Glutamatergic neuron (in vitro differentiated cells): Measurements from ENCODE around the gene LPCAT4. TPM values are rescaled to one million over a fixed set of nuclear protein-coding genes. Genes with fewer than 3 reads are reported as not detected.
"Not testable (repeated sequence)": the region's sequence is repeated elsewhere in the genome, so short reads cannot be mapped to it uniquely, and the experiment has no call there.

Experiments used
- DNase-seq: peaks from one replicate; pipeline ENCODE4 v3.0.0; 2022
- H3K27ac Mint-ChIP-seq: one replicate; pipeline ENCODE4 v1.8.0; 2020; ENCODE audit warnings: mild to moderate bottlenecking, mixed read lengths, inconsistent platforms; ENCODE audit not compliant: unreplicated experiment
- H3K27me3 Mint-ChIP-seq: one replicate; pipeline ENCODE4 v1.8.0; 2020; ENCODE audit warnings: mild to moderate bottlenecking, moderate library complexity, mixed read lengths, inconsistent platforms; ENCODE audit not compliant: unreplicated experiment
- H3K36me3 Mint-ChIP-seq: one replicate; pipeline ENCODE4 v1.8.0; 2020; ENCODE audit warnings: mild to moderate bottlenecking, mixed read lengths, inconsistent platforms; ENCODE audit not compliant: unreplicated experiment
- H3K4me1 Mint-ChIP-seq: one replicate; pipeline ENCODE4 v1.8.0; 2020; ENCODE audit warnings: mild to moderate bottlenecking, low read depth, mixed read lengths, inconsistent platforms; ENCODE audit not compliant: unreplicated experiment
- H3K4me3 Mint-ChIP-seq: one replicate; pipeline ENCODE4 v1.8.0; 2020; ENCODE audit warnings: mild to moderate bottlenecking, mixed read lengths, inconsistent platforms; ENCODE audit not compliant: unreplicated experiment
- H3K9me3 Mint-ChIP-seq: one replicate; pipeline ENCODE4 v1.8.0; 2020; ENCODE audit warnings: mild to moderate bottlenecking, moderate library complexity, mixed read lengths, inconsistent platforms; ENCODE audit not compliant: unreplicated experiment
- long read RNA-seq: library from polyadenylated mRNA; unstranded; transcript quantifications from one replicate; pipeline ENCODE4 v2.0.0, GENCODE V29; 2020; ENCODE audit not compliant: unreplicated experiment
- total RNA-seq: library from RNA; stranded (reverse); fragmentation: NEBNext Ultra II Directional; extraction: Animal tissue kit (Norgen Biotek cat#: 25700); gene quantifications from one replicate; pipeline ENCODE4 v1.2.1, GENCODE V29; 2021; ENCODE audit not compliant: unreplicated experiment
- TF ChIP-seq, protein P1 (sequence below): fragments of 200-600 bp; sonication (generic); IDR thresholded peaks from one replicate; pipeline ENCODE4 v1.5.0; 2021; ENCODE audit not compliant: partially characterized antibody, unreplicated experiment

Gene LPCAT4, protein sequence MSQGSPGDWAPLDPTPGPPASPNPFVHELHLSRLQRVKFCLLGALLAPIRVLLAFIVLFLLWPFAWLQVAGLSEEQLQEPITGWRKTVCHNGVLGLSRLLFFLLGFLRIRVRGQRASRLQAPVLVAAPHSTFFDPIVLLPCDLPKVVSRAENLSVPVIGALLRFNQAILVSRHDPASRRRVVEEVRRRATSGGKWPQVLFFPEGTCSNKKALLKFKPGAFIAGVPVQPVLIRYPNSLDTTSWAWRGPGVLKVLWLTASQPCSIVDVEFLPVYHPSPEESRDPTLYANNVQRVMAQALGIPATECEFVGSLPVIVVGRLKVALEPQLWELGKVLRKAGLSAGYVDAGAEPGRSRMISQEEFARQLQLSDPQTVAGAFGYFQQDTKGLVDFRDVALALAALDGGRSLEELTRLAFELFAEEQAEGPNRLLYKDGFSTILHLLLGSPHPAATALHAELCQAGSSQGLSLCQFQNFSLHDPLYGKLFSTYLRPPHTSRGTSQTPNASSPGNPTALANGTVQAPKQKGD
- 107 TPM for total RNA-seq
- long read RNA-seq, partial matches to known transcripts, result 0 of 1 reads
- long read RNA-seq, other reads (novel, unspliced or antisense), result 0 of 1 reads

- Mint-ChIP-seq H3K4me1 (peaks cover 8% of the 10 kb centered on the region), H3K27ac (peak within 1 kb of the TSS; percentile 92), H3K9me3 (peaks cover 4% of the 10 kb centered on the region), H3K4me3 (peak within 1 kb of the TSS; percentile 96), H3K36me3 (peaks cover 6% of the 10 kb centered on the region), H3K27me3 (peaks cover 6% of the 10 kb centered on the region)
- DNase-seq, result peak; percentile 89
- TF ChIP-seq, protein P1, sequence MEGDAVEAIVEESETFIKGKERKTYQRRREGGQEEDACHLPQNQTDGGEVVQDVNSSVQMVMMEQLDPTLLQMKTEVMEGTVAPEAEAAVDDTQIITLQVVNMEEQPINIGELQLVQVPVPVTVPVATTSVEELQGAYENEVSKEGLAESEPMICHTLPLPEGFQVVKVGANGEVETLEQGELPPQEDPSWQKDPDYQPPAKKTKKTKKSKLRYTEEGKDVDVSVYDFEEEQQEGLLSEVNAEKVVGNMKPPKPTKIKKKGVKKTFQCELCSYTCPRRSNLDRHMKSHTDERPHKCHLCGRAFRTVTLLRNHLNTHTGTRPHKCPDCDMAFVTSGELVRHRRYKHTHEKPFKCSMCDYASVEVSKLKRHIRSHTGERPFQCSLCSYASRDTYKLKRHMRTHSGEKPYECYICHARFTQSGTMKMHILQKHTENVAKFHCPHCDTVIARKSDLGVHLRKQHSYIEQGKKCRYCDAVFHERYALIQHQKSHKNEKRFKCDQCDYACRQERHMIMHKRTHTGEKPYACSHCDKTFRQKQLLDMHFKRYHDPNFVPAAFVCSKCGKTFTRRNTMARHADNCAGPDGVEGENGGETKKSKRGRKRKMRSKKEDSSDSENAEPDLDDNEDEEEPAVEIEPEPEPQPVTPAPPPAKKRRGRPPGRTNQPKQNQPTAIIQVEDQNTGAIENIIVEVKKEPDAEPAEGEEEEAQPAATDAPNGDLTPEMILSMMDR, result peak; percentile 83
Measured at GRCh38 chr15:34367101-34368081, at the start of gene LPCAT4. LPCAT4 (minus strand) TSS chr15:34367196; CDS start chr15:34367100, 96 bp downstream.

DNA sequence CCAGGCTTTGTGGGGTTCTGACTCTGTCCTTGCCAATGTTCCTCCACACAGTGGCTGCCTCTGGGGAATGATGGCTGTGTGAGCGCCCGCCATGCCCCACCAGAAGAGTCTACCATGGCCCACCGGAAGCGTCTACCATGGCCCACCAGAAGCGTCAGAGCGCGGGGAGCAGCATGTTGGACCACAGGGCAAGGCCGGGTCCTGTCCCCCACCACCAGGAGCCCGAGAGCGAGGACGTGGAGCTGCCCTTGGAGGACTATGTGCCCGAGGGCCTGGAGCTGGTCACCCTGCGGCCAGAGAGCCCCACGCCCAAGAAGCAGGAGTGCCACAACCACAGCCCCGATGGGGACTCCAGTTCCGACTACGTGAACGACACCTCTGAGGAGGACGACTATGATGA lies 42.5 kb upstream of the LPCAT4 start:
- DNase-seq, H3K27me3 Mint-ChIP-seq, H3K4me3 Mint-ChIP-seq, H3K36me3 Mint-ChIP-seq, H3K9me3 Mint-ChIP-seq, H3K27ac Mint-ChIP-seq, H3K4me1 Mint-ChIP-seq: not testable (repeated sequence)

- H3K27ac Mint-ChIP-seq, DNase-seq: not testable (repeated sequence)
Measured at GRCh38 chr15:34408973-34409372, 42.0 kb upstream of the LPCAT4 start.

GRCh38 chr15:34403899-34404298 lies 36.9 kb upstream of the LPCAT4 start:
- not testable (repeated sequence) for H3K9me3 Mint-ChIP-seq, H3K4me1 Mint-ChIP-seq, H3K4me3 Mint-ChIP-seq, H3K36me3 Mint-ChIP-seq, H3K27me3 Mint-ChIP-seq, H3K27ac Mint-ChIP-seq, DNase-seq

More at GRCh38 chr15:34408973-34409372, 42.0 kb upstream of the LPCAT4 start:
- not testable (repeated sequence) for H3K27me3 Mint-ChIP-seq, H3K36me3 Mint-ChIP-seq, H3K4me3 Mint-ChIP-seq, H3K9me3 Mint-ChIP-seq, H3K4me1 Mint-ChIP-seq

- not testable (repeated sequence) for H3K36me3 Mint-ChIP-seq, H3K4me3 Mint-ChIP-seq, DNase-seq, H3K4me1 Mint-ChIP-seq, H3K27ac Mint-ChIP-seq, H3K9me3 Mint-ChIP-seq, H3K27me3 Mint-ChIP-seq
Measured at GRCh38 chr15:34403160-34403598, 36.2 kb upstream of the LPCAT4 start.

DNA sequence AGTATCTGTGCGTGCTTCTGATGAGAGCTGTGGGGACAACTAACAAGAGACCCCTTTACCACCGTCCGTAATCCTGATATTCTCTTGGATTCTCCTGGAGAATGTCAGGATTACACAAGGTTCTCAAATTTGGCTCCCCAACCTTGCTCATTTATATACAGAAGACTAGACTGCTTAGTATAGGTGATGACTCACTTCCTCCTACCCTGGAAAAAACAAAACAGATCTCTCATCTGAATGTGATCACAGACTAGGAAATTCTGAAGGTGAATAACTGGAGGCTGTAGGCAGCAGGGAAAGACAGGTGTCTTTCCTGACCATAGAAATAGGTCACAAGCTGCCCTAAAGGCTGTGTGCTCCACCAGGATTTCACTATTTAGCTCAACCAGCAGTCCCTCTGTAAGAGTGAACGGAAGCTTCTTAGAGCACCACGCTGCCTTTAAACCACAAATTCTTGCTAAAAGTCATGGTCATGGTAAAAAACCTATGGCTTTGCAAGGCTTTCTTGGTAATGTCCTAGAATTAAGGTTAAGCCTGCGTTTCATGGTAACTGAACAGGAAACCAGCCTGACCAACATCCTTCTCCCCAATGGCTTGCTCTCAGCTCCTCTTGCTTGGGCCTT lies 30.8 kb upstream of the LPCAT4 start:
- not testable (repeated sequence) for H3K36me3 Mint-ChIP-seq, H3K4me1 Mint-ChIP-seq, H3K27me3 Mint-ChIP-seq, DNase-seq, H3K27ac Mint-ChIP-seq, H3K4me3 Mint-ChIP-seq, H3K9me3 Mint-ChIP-seq

DNA sequence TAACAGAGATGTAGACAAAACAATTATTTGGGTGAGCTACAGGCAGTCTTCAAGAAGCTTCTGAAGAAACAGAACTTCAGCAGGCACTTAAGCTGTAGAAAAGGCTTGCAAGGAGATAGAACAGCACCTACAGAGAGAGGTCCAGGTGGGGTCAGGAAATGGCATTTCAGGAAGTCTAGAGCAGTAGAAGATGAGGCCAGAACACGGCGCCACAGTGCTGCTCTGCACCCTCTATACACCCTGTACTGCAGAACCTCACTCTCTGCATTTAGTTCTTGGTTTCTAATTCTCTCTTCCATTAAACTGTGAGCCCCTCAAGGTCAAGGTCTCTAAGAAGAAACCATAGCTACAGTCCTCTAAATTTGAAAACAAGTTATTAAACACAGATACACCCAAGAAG lies 26.0 kb upstream of the LPCAT4 start:
- not testable (repeated sequence) for DNase-seq, H3K27me3 Mint-ChIP-seq, H3K9me3 Mint-ChIP-seq, H3K4me1 Mint-ChIP-seq, H3K4me3 Mint-ChIP-seq, H3K36me3 Mint-ChIP-seq, H3K27ac Mint-ChIP-seq

GRCh38 chr15:34389594-34390086 lies 22.6 kb upstream of the LPCAT4 start:
- not testable (repeated sequence) for H3K4me3 Mint-ChIP-seq

DNA sequence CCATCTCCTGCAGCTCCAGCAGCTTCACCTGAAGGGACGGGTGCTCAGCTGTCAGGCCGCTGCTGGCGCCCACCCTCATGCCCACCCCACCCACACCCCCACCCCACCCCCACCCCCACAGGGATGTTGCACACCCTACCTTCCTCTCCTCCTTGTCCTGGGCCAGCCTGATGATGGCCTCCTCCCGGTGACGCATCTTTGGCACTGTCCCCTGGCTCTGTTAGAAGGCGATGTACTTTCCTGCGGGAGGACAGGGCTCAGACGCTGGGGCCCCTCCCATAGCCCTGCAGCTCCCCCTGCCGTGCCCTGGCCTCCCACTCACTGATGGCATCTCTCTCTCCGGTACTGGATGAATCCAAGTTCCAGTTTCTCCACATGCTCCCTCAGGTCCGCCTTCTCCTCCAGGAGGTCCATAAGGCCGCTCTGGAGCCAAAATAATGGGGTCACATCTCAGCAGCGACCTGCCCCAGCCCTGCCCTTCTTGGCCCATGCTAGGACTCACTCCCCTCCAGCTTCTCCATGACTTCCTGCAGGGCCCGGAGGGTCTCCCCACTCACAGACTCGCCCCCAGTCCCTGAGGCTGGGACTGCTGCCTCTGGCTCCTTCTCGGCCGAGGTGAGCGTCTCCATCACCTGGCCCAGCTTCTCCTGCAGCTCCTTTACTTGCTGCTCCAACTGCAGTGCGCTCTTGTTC lies 15.0 kb upstream of the LPCAT4 start:
- H3K36me3 Mint-ChIP-seq, H3K4me1 Mint-ChIP-seq, H3K9me3 Mint-ChIP-seq, H3K27ac Mint-ChIP-seq, DNase-seq, H3K27me3 Mint-ChIP-seq, H3K4me3 Mint-ChIP-seq: not testable (repeated sequence)

More at GRCh38 chr15:34389594-34390086, 22.6 kb upstream of the LPCAT4 start:
- not testable (repeated sequence) for H3K27ac Mint-ChIP-seq, H3K9me3 Mint-ChIP-seq, H3K27me3 Mint-ChIP-seq, H3K36me3 Mint-ChIP-seq, H3K4me1 Mint-ChIP-seq, DNase-seq

DNA sequence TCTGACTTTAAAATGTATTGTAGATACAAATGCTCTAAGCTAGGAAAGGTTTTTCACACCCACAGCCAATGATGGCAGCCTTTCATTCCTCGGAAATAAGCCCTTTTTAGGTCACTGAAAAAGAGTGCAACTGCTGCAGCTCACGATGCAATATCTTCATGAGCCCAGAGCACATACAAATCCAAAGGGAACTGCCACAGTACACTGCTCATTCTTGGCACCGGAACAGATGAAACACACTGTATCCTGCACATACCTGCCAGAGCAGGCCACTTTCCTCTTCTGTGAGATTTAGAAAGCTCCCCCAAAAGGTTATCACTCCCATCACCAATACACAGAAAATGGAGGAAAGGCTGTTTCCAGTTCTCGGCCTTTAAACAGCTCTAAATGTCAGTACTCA lies 13.5 kb upstream of the LPCAT4 start:
- not testable (repeated sequence) for H3K27me3 Mint-ChIP-seq, H3K4me3 Mint-ChIP-seq, H3K36me3 Mint-ChIP-seq, H3K9me3 Mint-ChIP-seq, H3K27ac Mint-ChIP-seq, H3K4me1 Mint-ChIP-seq, DNase-seq
